PC-3 (cell line): ENCODE data around the gene CTSF.

ENCODE experiments used
- CTCF ChIP-seq: fragments of 300-600 bp; sonication (generic); conservative IDR thresholded peaks from 2 replicates; pipeline ENCODE4 v1.5.1; 2017; ENCODE audit warnings: antibody characterized with exemption, low read depth, mild to moderate bottlenecking, low read length
- EZH2 ChIP-seq: fragments of 300-600 bp; sonication (generic); IDR thresholded peaks from one replicate; pipeline ENCODE4 v1.6.1; 2017; ENCODE audit warnings: antibody characterized with exemption, mild to moderate bottlenecking, low read length; ENCODE audit not compliant: unreplicated experiment

DNA sequence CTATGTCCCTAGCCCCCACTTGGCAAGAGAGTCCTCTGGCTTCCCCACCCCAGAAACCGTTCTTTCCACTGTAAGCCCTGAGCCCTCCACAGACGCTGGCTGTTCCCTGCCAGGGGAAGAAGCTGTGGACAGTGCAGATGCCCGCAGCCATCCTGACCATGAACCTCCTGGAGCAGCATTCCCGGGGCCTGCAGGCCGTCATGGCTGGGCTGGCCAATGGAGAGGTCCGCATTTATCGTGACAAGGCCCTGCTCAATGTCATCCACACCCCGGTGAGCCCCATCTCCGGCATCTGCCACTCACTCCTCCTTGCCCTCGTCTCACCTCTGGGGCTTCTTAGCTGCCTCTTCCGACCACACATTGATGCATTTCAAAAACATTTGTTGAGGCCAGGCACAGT is 44.8 kb downstream of the CTSF start:
- no peak for TF ChIP-seq EZH2
- TF ChIP-seq CTCF: no peak
